Rectal smooth muscle tissue (tissue), 1 donor: ENCODE results near the gene LRRC28.

Experiments
- H3K27ac ChIP-seq: one replicate; pipeline ENCODE4 v1.7.0; 2013; ENCODE audit warnings: low read depth, low read length, inconsistent platforms
- H3K27me3 ChIP-seq: one replicate; pipeline ENCODE4 v1.7.0; 2013; ENCODE audit warnings: low read length; ENCODE audit not compliant: control insufficient read depth, insufficient read depth
- H3K36me3 ChIP-seq: one replicate; pipeline ENCODE4 v1.7.0; 2013; ENCODE audit warnings: low read length; ENCODE audit not compliant: control insufficient read depth, insufficient read depth
- H3K4me1 ChIP-seq: one replicate; pipeline ENCODE4 v1.7.0; 2013; ENCODE audit warnings: low read length; ENCODE audit not compliant: control insufficient read depth, insufficient read depth
- H3K4me3 ChIP-seq: one replicate; pipeline ENCODE4 v1.7.0; 2013; ENCODE audit warnings: low read length
- H3K9ac ChIP-seq: one replicate; pipeline ENCODE4 v1.7.0; 2013; ENCODE audit warnings: low read length

Gene LRRC28

GRCh38 chr15:99253381-99254090 is 2.3 kb downstream of the LRRC28 start:
- Histone ChIP-seq H3K9ac (no peak overlapping the region), H3K4me3 (no peak overlapping the region), H3K27me3 (no peaks in the 10 kb centered on the region), H3K36me3 (no peaks in the 10 kb centered on the region), H3K27ac (no peak overlapping the region), H3K4me1 (peaks cover 12% of the 10 kb centered on the region)

- no peaks in the 10 kb centered on the region for H3K27me3 ChIP-seq
These were observed 5.9 kb downstream of the LRRC28 start for GRCh38 chr15:99257107-99257750.

GRCh38 chr15:99264125-99264524 is 12.8 kb downstream of the LRRC28 start:
- Histone ChIP-seq H3K4me3 (no peak overlapping the region), H3K9ac (no peak overlapping the region), H3K4me1 (no peaks in the 10 kb centered on the region), H3K27ac (no peak overlapping the region), H3K27me3 (no peaks in the 10 kb centered on the region), H3K36me3 (no peaks in the 10 kb centered on the region)

More at GRCh38 chr15:99257107-99257750, 5.9 kb downstream of the LRRC28 start:
- H3K4me1 ChIP-seq = peaks cover under 1% of the 10 kb centered on the region
- no peak overlapping the region for H3K9ac ChIP-seq
- H3K4me3 ChIP-seq = no peak overlapping the region
- no peaks in the 10 kb centered on the region for H3K36me3 ChIP-seq
- H3K27ac ChIP-seq = no peak overlapping the region

DNA sequence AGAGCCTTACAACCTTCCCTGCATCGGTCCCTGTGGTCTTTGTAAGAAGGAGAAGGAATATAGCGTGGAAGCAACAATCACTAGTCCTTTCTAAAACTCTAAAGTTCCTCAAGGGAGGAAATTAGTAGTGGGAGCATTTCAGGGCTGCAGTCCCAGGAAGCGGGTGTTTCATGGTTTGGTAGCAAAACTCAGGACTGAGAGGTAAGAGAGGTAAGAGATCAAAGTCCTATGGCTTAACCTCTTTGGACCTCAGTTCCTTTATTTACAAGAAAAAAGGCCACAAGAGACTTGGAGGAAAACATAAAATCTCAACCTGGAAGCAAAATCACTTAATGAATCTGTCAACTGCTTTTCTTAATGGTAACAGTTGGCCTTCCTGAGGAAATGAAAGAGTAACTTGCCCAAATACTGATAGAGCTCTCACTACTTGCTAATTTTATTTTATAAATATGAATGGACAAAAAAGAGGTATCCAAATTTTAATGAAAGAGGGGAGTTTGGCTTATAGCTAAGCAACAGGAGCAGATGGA is 14.3 kb downstream of the LRRC28 start:
- Histone ChIP-seq H3K27ac (no peak overlapping the region), H3K4me3 (no peak overlapping the region), H3K9ac (no peak overlapping the region), H3K27me3 (no peaks in the 10 kb centered on the region), H3K4me1 (no peaks in the 10 kb centered on the region), H3K36me3 (no peaks in the 10 kb centered on the region)

GRCh38 chr15:99267957-99268356 is 16.7 kb downstream of the LRRC28 start:
- Histone ChIP-seq H3K27ac (no peak overlapping the region), H3K27me3 (no peaks in the 10 kb centered on the region), H3K4me3 (no peak overlapping the region), H3K4me1 (no peaks in the 10 kb centered on the region), H3K36me3 (no peaks in the 10 kb centered on the region), H3K9ac (no peak overlapping the region)

- no peaks in the 10 kb centered on the region for H3K27me3 ChIP-seq
- no peak overlapping the region for H3K4me3 ChIP-seq
- no peak overlapping the region for H3K9ac ChIP-seq
- no peaks in the 10 kb centered on the region for H3K36me3 ChIP-seq
- no peak overlapping the region for H3K27ac ChIP-seq
- H3K4me1 ChIP-seq = no peaks in the 10 kb centered on the region
These were observed 17.1 kb downstream of the LRRC28 start for GRCh38 chr15:99268431-99268830.

DNA sequence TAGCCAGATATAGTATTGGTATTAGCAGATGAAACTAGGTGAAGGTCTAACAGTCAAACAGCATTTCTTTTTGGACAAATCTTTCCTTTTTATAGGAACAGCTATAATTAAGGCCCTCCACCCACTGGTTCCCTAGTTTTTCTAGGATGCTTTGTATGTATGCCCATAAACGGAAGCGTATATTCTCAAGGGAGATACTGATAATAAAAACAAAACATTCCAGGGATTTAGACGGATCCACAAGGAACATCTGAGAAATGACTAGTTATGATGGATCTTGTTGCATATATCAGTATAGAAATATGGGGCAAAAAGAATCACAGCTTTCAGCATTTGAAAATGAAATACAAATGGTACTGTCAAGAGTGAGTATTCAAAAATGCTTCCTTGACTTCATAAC is 22.5 kb downstream of the LRRC28 start:
- Histone ChIP-seq H3K4me3 (no peak overlapping the region), H3K27ac (no peak overlapping the region), H3K9ac (no peak overlapping the region), H3K4me1 (no peaks in the 10 kb centered on the region), H3K27me3 (no peaks in the 10 kb centered on the region), H3K36me3 (no peaks in the 10 kb centered on the region)

DNA sequence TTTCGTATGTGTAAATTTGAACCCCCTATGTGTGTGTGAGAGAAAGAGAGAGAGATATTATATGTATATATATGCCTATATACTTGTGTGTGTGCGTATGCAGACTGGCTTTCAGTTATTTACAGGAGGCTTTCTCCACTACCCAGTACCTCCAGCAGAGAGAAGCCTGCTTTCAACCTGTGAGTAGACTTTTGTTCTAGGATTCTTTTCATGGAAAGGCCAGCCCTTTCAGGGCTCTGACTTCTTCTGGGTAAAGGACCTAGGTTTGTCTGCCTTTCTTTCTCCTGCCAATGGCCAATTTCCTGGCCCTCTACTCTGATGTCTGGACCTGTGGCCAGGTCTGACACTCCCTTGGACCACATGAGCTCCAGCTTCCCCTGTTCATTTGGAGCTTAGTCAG is 23.8 kb downstream of the LRRC28 start:
- Histone ChIP-seq H3K4me3 (no peak overlapping the region), H3K27me3 (no peaks in the 10 kb centered on the region), H3K9ac (no peak overlapping the region), H3K4me1 (no peaks in the 10 kb centered on the region), H3K36me3 (no peaks in the 10 kb centered on the region), H3K27ac (no peak overlapping the region)

GRCh38 chr15:99275525-99276128 is 24.3 kb downstream of the LRRC28 start:
- no peak overlapping the region for H3K4me3 ChIP-seq
- H3K4me1 ChIP-seq = no peaks in the 10 kb centered on the region
- no peaks in the 10 kb centered on the region for H3K36me3 ChIP-seq
- no peak overlapping the region for H3K27ac ChIP-seq
- no peak overlapping the region for H3K9ac ChIP-seq
- H3K27me3 ChIP-seq = no peaks in the 10 kb centered on the region

DNA sequence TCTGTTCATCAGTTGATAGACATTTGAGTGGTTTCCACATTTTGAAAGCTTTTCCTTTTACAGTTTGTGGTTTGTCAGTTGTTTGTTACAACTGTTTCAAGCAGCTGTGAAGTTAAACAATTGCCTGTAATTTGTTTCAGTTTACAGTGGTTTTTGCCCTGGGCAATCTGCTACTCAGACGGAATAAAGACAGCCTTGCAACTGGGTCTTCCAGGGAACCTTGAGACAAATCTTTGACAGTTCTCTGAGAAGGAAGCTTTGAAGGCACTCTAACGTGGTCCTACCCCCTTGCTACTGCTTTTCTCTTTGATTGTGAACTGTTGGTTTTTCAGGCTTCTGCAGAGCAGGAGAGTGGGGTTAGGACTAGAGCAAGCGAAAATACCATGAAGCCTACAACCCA is 28.0 kb downstream of the LRRC28 start:
- Histone ChIP-seq H3K27me3 (no peaks in the 10 kb centered on the region), H3K9ac (no peak overlapping the region), H3K4me1 (no peaks in the 10 kb centered on the region), H3K36me3 (no peaks in the 10 kb centered on the region), H3K27ac (no peak overlapping the region), H3K4me3 (no peak overlapping the region)

DNA sequence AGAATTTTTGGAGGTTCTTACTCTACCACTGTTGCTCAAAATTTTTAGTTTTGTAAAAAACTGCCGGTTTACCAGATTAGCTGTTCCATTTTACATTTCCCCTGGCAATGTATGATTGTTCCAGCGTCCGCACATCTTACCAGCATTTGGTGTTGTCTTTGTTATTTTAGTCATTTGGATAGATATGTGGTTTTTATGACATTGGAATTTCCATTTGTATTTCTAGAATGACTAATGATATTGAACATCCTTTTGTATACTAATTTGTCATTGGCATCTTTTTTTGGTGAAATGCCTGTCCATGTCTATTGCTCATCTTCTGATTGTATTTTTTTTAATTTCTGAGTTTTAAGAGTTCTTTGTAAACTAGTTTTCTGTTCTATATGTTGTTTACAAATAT is 28.5 kb downstream of the LRRC28 start:
- Histone ChIP-seq H3K27ac (no peak overlapping the region), H3K36me3 (no peaks in the 10 kb centered on the region), H3K4me3 (no peak overlapping the region), H3K9ac (no peak overlapping the region), H3K27me3 (no peaks in the 10 kb centered on the region), H3K4me1 (no peaks in the 10 kb centered on the region)

DNA sequence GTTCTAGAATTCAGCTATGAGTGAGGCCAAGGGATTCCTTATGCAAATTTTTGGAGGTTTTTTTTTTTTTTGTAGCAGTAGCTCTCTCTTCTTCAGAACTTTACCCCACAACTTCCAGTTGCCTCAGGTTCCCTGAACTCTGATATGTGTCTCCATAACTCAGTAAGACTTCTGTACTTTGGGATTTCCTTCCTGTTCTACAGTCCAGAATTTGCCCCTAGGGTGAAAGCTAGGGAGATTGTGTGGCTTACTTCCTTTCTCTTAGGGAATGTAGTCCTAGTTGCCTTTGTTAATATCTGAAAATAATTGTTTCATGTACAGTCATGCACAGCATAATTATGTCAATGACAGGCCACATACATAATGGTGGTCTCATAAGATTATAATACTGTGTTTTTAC is 30.8 kb downstream of the LRRC28 start:
- Histone ChIP-seq H3K4me1 (no peaks in the 10 kb centered on the region), H3K36me3 (no peaks in the 10 kb centered on the region), H3K4me3 (no peak overlapping the region), H3K27ac (no peak overlapping the region), H3K9ac (no peak overlapping the region), H3K27me3 (no peaks in the 10 kb centered on the region)
